Measurements from ENCODE around the gene GEMIN7. TPM values are rescaled to one million over a fixed set of nuclear protein-coding genes. Genes with fewer than 3 reads are reported as not detected.

The GEMIN7 gene
- total and polyA plus RNA-seq, 4 donors, result 18.7 to 29.0 (median 22.7) TPM

DNA sequence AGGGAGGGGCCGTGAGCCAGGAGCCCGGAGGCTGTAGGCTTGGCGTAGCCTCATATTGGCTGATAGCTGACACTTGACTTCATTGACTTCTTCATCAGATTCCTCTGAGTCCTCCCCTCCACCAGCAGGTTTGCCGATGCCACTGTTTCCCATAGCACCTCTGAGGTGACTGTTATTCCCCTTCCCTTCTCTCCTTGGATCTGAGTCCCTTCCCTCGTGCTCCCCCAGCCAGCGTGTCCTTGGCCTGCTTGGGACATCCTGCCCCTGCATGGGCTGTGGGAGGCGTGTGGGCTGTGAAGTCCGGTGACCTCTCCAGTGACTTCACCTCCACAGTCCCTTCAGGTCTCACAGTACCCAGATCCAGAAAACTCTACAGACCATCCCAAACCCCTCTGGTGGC, 22.7 kb downstream of the GEMIN7 start:
- Histone ChIP-seq H3K36me3 (ENCODE audit: control insufficient read depth in 4 of 4, insufficient read depth in 4 of 4, low read length in 4 of 4) (peaks cover 0 to 2% (median 0%) of the 10 kb centered on the region in 4 donors), H3K9ac (ENCODE audit: insufficient read depth in 1 of 2, low read length in 2 of 2) (no peak overlapping the region)

DNA sequence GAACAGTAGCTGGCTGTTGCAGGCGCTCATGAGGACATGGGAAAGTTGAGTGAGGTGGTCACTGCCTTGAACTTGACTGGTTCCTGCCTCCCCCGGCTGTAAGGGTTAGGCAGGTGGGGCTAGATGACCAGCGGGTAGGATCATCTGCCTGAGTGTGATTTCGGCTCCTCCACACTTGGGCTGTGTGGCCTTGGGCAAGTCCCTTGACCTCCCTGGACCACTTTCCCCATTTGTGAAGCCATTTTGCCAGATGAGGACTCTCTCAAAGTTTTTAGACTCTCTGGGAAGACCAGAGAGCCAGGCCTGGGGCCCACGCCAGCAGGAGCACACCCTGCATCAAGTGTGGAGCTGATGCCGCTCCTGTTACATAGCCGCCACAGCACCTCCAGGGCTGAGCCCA, 23.4 kb downstream of the GEMIN7 start:
- no peak for ATAC-seq (ENCODE audit: insufficient read depth, low FRiP score)
- H3K27me3 ChIP-seq (ENCODE audit: control insufficient read depth in 3 of 3, insufficient read depth in 3 of 3, low read length in 2 of 3), result no peaks in the 10 kb centered on the region
- no peak overlapping the region for H3K9ac ChIP-seq (ENCODE audit: insufficient read depth in 1 of 2, low read length in 2 of 2)
- no peak overlapping the region for H3K27ac ChIP-seq (ENCODE audit: low read depth in 1 of 2, low read length in 1 of 2)
- TF ChIP-seq, protein P1, sequence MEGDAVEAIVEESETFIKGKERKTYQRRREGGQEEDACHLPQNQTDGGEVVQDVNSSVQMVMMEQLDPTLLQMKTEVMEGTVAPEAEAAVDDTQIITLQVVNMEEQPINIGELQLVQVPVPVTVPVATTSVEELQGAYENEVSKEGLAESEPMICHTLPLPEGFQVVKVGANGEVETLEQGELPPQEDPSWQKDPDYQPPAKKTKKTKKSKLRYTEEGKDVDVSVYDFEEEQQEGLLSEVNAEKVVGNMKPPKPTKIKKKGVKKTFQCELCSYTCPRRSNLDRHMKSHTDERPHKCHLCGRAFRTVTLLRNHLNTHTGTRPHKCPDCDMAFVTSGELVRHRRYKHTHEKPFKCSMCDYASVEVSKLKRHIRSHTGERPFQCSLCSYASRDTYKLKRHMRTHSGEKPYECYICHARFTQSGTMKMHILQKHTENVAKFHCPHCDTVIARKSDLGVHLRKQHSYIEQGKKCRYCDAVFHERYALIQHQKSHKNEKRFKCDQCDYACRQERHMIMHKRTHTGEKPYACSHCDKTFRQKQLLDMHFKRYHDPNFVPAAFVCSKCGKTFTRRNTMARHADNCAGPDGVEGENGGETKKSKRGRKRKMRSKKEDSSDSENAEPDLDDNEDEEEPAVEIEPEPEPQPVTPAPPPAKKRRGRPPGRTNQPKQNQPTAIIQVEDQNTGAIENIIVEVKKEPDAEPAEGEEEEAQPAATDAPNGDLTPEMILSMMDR (IDR thresholded peaks at IDR 0.05; ENCODE audit: control extremely low read depth, extremely low read depth), result no peak
- no peak overlapping the region for H3K4me3 ChIP-seq
- no peaks in the 10 kb centered on the region for H3K9me3 ChIP-seq (ENCODE audit: control insufficient read depth in 4 of 4, insufficient read depth in 3 of 4, low read length in 3 of 4)
- H3K36me3 ChIP-seq (ENCODE audit: control insufficient read depth in 4 of 4, insufficient read depth in 4 of 4, low read length in 4 of 4), result no peaks in the 10 kb centered on the region
- peaks cover 5 to 28% (median 16%) of the 10 kb centered on the region in 5 donors for H3K4me1 ChIP-seq (ENCODE audit: control insufficient read depth in 5 of 5, insufficient read depth in 5 of 5, low read length in 5 of 5)
- 97% methylated on average over 7 of the region's 7 CpGs for WGBS, 2 donors
- DNase-seq, result no peak

More for the DNA sequence above, 22.7 kb downstream of the GEMIN7 start:
- DNase-seq (no peak), ATAC-seq (ENCODE audit: insufficient read depth, low FRiP score) (no peak)
- Histone ChIP-seq H3K27me3 (ENCODE audit: control insufficient read depth in 3 of 3, insufficient read depth in 3 of 3, low read length in 2 of 3) (no peaks in the 10 kb centered on the region), H3K4me1 (ENCODE audit: control insufficient read depth in 5 of 5, insufficient read depth in 5 of 5, low read length in 5 of 5) (peaks cover 5 to 30% (median 18%) of the 10 kb centered on the region in 5 donors), H3K9me3 (ENCODE audit: control insufficient read depth in 4 of 4, insufficient read depth in 3 of 4, low read length in 3 of 4) (no peaks in the 10 kb centered on the region), H3K4me3 (no peak overlapping the region), H3K27ac (ENCODE audit: low read depth in 1 of 2, low read length in 1 of 2) (no peak overlapping the region)
- WGBS, 2 donors, result 88 to 93% methylated on average over 8 of the region's 8 CpGs
- TF ChIP-seq, protein P1 (IDR thresholded peaks at IDR 0.05; ENCODE audit: control extremely low read depth, extremely low read depth), result no peak

DNA sequence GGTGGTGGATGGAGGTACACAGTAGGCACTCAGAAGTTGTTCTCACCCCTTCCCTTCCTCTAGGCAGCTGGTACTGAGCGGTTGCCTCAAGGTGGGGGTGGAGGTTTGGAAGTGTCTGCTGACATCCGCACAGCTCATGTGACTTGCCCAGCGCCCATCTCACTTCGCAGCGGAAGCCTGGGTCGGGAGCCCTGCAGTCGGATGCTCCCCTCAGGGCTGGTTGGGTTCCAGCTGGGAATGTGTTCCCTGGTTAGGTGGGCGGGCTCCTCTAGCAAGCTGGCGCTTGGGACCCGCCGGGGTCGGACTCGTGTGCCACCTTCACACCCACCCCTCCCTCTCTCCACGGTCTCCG, 24.1 kb downstream of the GEMIN7 start:
- Histone ChIP-seq H3K9ac (ENCODE audit: insufficient read depth in 1 of 2, low read length in 2 of 2) (no peak overlapping the region), H3K27me3 (ENCODE audit: control insufficient read depth in 3 of 3, insufficient read depth in 3 of 3, low read length in 2 of 3) (no peaks in the 10 kb centered on the region), H3K4me1 (ENCODE audit: control insufficient read depth in 5 of 5, insufficient read depth in 5 of 5, low read length in 5 of 5) (peaks cover 2 to 21% (median 10%) of the 10 kb centered on the region in 5 donors), H3K36me3 (ENCODE audit: control insufficient read depth in 4 of 4, insufficient read depth in 4 of 4, low read length in 4 of 4) (no peaks in the 10 kb centered on the region), H3K4me3 (no peak overlapping the region), H3K27ac (ENCODE audit: low read depth in 1 of 2, low read length in 1 of 2) (no peak overlapping the region), H3K9me3 (ENCODE audit: control insufficient read depth in 4 of 4, insufficient read depth in 3 of 4, low read length in 3 of 4) (no peaks in the 10 kb centered on the region)
- TF ChIP-seq, protein P1 (IDR thresholded peaks at IDR 0.05; ENCODE audit: control extremely low read depth, extremely low read depth), result no peak
- WGBS, 2 donors, result 39 to 55% methylated on average over 15 of the region's 15 CpGs
- DNase-seq, result peak in 2 of 3 donors; percentile 6 to 43
- ATAC-seq (ENCODE audit: insufficient read depth, low FRiP score), result no peak

Data from lung (tissue), 12 donors.